Cardiac septum (tissue), 1 donor: ENCODE results near the gene AFDN. TPM values are rescaled to one million over a fixed set of nuclear protein-coding genes. Genes with fewer than 3 reads are reported as not detected.

Experiments used
- DNase-seq: peaks from one replicate; pipeline ENCODE4 v3.0.0-alpha.2; 2020; ENCODE audit warnings: low spot score
- intact Hi-C: fragments of 100-400 bp; cut with DNase I; formaldehyde crosslinking; loops from one replicate; pipeline ENCODE4 v1.14.0; 2022
- total RNA-seq: library from RNA; stranded (reverse); fragmentation: NEBNext Ultra II Directional; extraction: Animal tissue kit (Norgen Biotek cat#: 25700); gene quantifications from one replicate; pipeline ENCODE4 v1.2.1, GENCODE V29; 2021
- donor health status: DM: no; HTN: no; CAD: no.

Gene AFDN
- total RNA-seq, 1 donor from 2014 or later = 67.1 TPM

GRCh38 chr6:167907837-167908681, 81.3 kb downstream of the AFDN start:
- DNase-seq = no peak
- intact Hi-C loops = loop anchor here (2.0 to 5.0 kb wide), 3 partner anchors 149 to 225 kb away; no protein-coding TSS in a partner anchor

- intact Hi-C loops = no loop called here
- DNase-seq = no peak
Observed at GRCh38 chr6:167910007-167910406, 83.3 kb downstream of the AFDN start.

GRCh38 chr6:167910652-167911051, 83.9 kb downstream of the AFDN start:
- intact Hi-C loops = no loop called here

GRCh38 chr6:167912494-167912893, 85.8 kb downstream of the AFDN start:
- intact Hi-C loops = no loop called here
- DNase-seq = no peak

More at GRCh38 chr6:167910652-167911051, 83.9 kb downstream of the AFDN start:
- no peak for DNase-seq

- no peak for DNase-seq
- intact Hi-C loops = no loop called here
Observed at GRCh38 chr6:167913699-167914098, 87.0 kb downstream of the AFDN start.

- intact Hi-C loops = no loop called here
- DNase-seq = no peak
Observed at GRCh38 chr6:167915139-167915538, 88.4 kb downstream of the AFDN start.

- intact Hi-C loops = no loop called here
- DNase-seq = no peak
Observed at GRCh38 chr6:167917551-167918154, 90.9 kb downstream of the AFDN start.

- intact Hi-C loops = no loop called here
- no peak for DNase-seq
Observed at GRCh38 chr6:167918548-167919278, 92.0 kb downstream of the AFDN start.

GRCh38 chr6:167919349-167919748, 92.6 kb downstream of the AFDN start:
- no peak for DNase-seq
- intact Hi-C loops = no loop called here

GRCh38 chr6:167920165-167920564, 93.5 kb downstream of the AFDN start:
- no peak for DNase-seq
- intact Hi-C loops = no loop called here

GRCh38 chr6:167921831-167922230, 95.1 kb downstream of the AFDN start:
- no peak for DNase-seq
- intact Hi-C loops = no loop called here

- intact Hi-C loops = loop anchor here (5.0 kb wide), 1 partner anchor 127 kb away; no protein-coding TSS in a partner anchor
- no peak for DNase-seq
Observed at GRCh38 chr6:167925026-167925425, 98.3 kb downstream of the AFDN start.

- DNase-seq = no peak
- intact Hi-C loops = loop anchor here (5.0 kb wide), 1 partner anchor 125 kb away; no protein-coding TSS in a partner anchor
Observed at GRCh38 chr6:167927246-167927645, 100.5 kb downstream of the AFDN start.

- intact Hi-C loops = loop anchor here (5.0 kb wide), 1 partner anchor 124 kb away; no protein-coding TSS in a partner anchor
- no peak for DNase-seq
Observed at GRCh38 chr6:167928111-167928510, 101.4 kb downstream of the AFDN start.

- no peak for DNase-seq
Observed at GRCh38 chr6:167930295-167930694, 103.6 kb downstream of the AFDN start.

GRCh38 chr6:167932468-167933276, 106.0 kb downstream of the AFDN start:
- intact Hi-C loops = loop anchor here (5.0 kb wide), 1 partner anchor 35 kb away; no protein-coding TSS in a partner anchor
- DNase-seq = no peak

More at GRCh38 chr6:167930295-167930694, 103.6 kb downstream of the AFDN start:
- intact Hi-C loops = loop anchor here (5.0 kb wide), 1 partner anchor 37 kb away; no protein-coding TSS in a partner anchor

GRCh38 chr6:167933290-167933689, 106.6 kb downstream of the AFDN start:
- intact Hi-C loops = loop anchor here (5.0 kb wide), 1 partner anchor 34 kb away; no protein-coding TSS in a partner anchor
- DNase-seq = no peak

- intact Hi-C loops = loop anchor here (5.0 kb wide), 1 partner anchor 33 kb away; no protein-coding TSS in a partner anchor
- DNase-seq = no peak
Observed at GRCh38 chr6:167933847-167934246, 107.1 kb downstream of the AFDN start.

GRCh38 chr6:167934426-167934864, 107.7 kb downstream of the AFDN start:
- intact Hi-C loops = loop anchor here (5.0 kb wide), 1 partner anchor 33 kb away; no protein-coding TSS in a partner anchor
- no peak for DNase-seq
